Ishikawa (cell line): ENCODE results near the gene CA12.

Experiments
- CEBPB ChIP-seq: IDR thresholded peaks from 2 replicates; pipeline ENCODE4 v1.6.1; 2012
- CREB1 ChIP-seq: IDR thresholded peaks from 2 replicates; pipeline ENCODE4 v1.6.1; 2012; ENCODE audit warnings: low read depth
- EGR1 ChIP-seq: IDR thresholded peaks from 2 replicates; pipeline ENCODE4 v1.6.1; 2012
- EP300 ChIP-seq: IDR thresholded peaks from 2 replicates; pipeline ENCODE4 v1.6.1; 2012; ENCODE audit warnings: borderline replicate concordance
- FOXM1 ChIP-seq: IDR thresholded peaks from 2 replicates; pipeline ENCODE4 v1.6.1; 2012; ENCODE audit warnings: low read depth, borderline replicate concordance
- NFIC ChIP-seq: IDR thresholded peaks from 2 replicates; pipeline ENCODE4 v1.6.1; 2012
- RAD21 ChIP-seq: IDR thresholded peaks from 2 replicates; pipeline ENCODE4 v1.6.1; 2012; ENCODE audit warnings: low read depth
- TAF1 ChIP-seq: IDR thresholded peaks from 2 replicates; pipeline ENCODE4 v1.6.1; 2012; ENCODE audit warnings: low read depth, mild to moderate bottlenecking
- TCF12 ChIP-seq: IDR thresholded peaks from 2 replicates; pipeline ENCODE4 v1.6.1; 2012; ENCODE audit warnings: low read depth
- TEAD4 ChIP-seq: IDR thresholded peaks from 2 replicates; pipeline ENCODE4 v1.6.1; 2012
- YY1 ChIP-seq: IDR thresholded peaks from 2 replicates; pipeline ENCODE4 v1.6.1; 2012; ENCODE audit warnings: low read depth
- ZBTB7A ChIP-seq: IDR thresholded peaks from 2 replicates; pipeline ENCODE4 v1.6.1; 2012; ENCODE audit warnings: low read depth
- TF ChIP-seq, protein P1 (sequence below): IDR thresholded peaks from 2 replicates; pipeline ENCODE4 v1.6.1; 2012; ENCODE audit warnings: low read depth, mild to moderate bottlenecking
- TF ChIP-seq, protein P2 (sequence below): IDR thresholded peaks from 2 replicates; pipeline ENCODE4 v1.6.1; 2012
- TF ChIP-seq, protein P3 (sequence below): IDR thresholded peaks from 2 replicates; pipeline ENCODE4 v1.6.1; 2012

The CA12 gene

DNA sequence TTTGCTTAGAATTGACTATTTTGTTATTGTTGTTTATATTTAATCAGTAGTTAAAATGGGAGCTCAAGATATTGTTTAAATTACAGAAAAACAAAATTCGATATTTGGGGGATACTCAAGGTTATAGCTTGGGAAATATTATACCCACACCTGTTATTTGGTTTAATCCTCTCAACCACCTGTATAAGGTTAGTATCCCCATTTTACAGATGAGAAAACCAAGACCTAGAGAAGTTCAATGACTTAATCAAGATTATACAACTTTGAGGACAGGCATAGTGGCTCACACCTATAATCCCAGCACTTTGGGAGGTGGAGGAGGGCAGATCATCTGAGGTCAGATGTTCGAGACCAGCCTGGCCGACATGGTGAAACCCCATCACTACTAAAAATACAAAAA lies 39.8 kb upstream of the CA12 start:
- TF ChIP-seq ZBTB7A: no peak
- TF ChIP-seq RAD21: no peak
- no peak for TF ChIP-seq EGR1
- no peak for TF ChIP-seq EP300
- TF ChIP-seq, protein P1, sequence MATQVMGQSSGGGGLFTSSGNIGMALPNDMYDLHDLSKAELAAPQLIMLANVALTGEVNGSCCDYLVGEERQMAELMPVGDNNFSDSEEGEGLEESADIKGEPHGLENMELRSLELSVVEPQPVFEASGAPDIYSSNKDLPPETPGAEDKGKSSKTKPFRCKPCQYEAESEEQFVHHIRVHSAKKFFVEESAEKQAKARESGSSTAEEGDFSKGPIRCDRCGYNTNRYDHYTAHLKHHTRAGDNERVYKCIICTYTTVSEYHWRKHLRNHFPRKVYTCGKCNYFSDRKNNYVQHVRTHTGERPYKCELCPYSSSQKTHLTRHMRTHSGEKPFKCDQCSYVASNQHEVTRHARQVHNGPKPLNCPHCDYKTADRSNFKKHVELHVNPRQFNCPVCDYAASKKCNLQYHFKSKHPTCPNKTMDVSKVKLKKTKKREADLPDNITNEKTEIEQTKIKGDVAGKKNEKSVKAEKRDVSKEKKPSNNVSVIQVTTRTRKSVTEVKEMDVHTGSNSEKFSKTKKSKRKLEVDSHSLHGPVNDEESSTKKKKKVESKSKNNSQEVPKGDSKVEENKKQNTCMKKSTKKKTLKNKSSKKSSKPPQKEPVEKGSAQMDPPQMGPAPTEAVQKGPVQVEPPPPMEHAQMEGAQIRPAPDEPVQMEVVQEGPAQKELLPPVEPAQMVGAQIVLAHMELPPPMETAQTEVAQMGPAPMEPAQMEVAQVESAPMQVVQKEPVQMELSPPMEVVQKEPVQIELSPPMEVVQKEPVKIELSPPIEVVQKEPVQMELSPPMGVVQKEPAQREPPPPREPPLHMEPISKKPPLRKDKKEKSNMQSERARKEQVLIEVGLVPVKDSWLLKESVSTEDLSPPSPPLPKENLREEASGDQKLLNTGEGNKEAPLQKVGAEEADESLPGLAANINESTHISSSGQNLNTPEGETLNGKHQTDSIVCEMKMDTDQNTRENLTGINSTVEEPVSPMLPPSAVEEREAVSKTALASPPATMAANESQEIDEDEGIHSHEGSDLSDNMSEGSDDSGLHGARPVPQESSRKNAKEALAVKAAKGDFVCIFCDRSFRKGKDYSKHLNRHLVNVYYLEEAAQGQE: no peak
- TF ChIP-seq TEAD4: no peak
- TF ChIP-seq, protein P2, sequence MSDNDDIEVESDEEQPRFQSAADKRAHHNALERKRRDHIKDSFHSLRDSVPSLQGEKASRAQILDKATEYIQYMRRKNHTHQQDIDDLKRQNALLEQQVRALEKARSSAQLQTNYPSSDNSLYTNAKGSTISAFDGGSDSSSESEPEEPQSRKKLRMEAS: no peak
- TF ChIP-seq FOXM1: no peak
- TF ChIP-seq, protein P3, sequence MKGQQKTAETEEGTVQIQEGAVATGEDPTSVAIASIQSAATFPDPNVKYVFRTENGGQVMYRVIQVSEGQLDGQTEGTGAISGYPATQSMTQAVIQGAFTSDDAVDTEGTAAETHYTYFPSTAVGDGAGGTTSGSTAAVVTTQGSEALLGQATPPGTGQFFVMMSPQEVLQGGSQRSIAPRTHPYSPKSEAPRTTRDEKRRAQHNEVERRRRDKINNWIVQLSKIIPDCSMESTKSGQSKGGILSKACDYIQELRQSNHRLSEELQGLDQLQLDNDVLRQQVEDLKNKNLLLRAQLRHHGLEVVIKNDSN: no peak
- TF ChIP-seq CREB1: no peak
- no peak for TF ChIP-seq NFIC
- TF ChIP-seq CEBPB: no peak
- TF ChIP-seq YY1: no peak
- no peak for TF ChIP-seq TCF12
- TF ChIP-seq TAF1: no peak

DNA sequence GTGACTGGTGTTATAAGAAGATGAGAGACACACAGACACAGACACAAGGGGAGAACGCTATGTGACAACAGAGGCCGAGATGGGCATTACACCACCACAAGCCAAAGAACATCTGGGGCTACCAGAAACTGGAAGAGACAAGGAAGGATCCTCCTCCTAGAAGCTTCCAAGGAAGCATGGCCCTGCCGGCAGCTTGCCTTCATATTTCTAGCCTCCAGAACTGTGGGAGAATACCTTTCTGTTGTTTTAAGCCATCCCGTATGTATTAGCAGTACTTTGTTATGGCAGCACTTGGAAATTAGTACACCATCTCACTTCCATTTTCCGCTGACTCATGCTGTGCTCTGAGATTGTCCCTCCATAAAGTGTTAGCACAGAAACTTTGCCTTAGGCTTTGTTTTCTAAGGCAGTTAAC lies 38.7 kb upstream of the CA12 start:
- TF ChIP-seq FOXM1 (no peak), TEAD4 (no peak), RAD21 (no peak), NFIC (no peak), YY1 (no peak), ZBTB7A (no peak)
- TF ChIP-seq, protein P2: no peak

- TF ChIP-seq FOXM1: no peak
- TF ChIP-seq NFIC: no peak
- no peak for TF ChIP-seq ZBTB7A
- TF ChIP-seq YY1: no peak
- no peak for TF ChIP-seq TCF12
- no peak for TF ChIP-seq EP300
- no peak for TF ChIP-seq EGR1
- no peak for TF ChIP-seq TAF1
- no peak for TF ChIP-seq RAD21
- no peak for TF ChIP-seq CEBPB
- no peak for TF ChIP-seq TEAD4
- TF ChIP-seq CREB1: no peak
Observed at GRCh38 chr15:63418811-63419210, 37.2 kb upstream of the CA12 start.

- no peak for TF ChIP-seq CREB1
Observed at GRCh38 chr15:63417721-63418120, 36.1 kb upstream of the CA12 start.

GRCh38 chr15:63414474-63415120 lies 33.0 kb upstream of the CA12 start:
- TF ChIP-seq RAD21 (no peak), ZBTB7A (no peak), TAF1 (no peak), TCF12 (no peak), CEBPB (no peak)
- TF ChIP-seq, protein P3: no peak

DNA sequence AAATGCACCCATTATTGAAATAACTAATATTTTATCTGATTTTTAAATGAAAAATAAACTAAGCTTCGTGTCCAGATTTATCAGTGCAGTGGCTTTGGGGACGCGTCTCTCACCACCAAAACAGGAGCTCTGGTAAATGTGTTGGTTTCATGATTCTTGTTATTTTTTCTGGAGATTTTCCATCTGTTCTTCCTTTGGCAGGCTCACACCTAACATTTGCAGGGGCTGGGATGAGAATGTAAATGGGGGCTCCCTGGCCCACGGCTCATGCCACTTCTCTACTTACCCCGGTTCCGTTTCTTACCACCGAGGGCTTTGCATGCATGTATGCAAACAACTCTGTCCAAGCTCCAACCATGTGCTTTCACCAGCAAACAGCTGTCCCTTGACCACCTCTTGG lies 30.9 kb upstream of the CA12 start:
- TF ChIP-seq, protein P2: no peak
- TF ChIP-seq RAD21 (no peak), YY1 (no peak), CEBPB (no peak), TEAD4 (no peak), ZBTB7A (no peak), FOXM1 (no peak), EGR1 (no peak), CREB1 (no peak)
- TF ChIP-seq, protein P1: no peak
- TF ChIP-seq, protein P3: no peak
